Measurements from ENCODE around the gene PITPNC1.
"Not testable (repeated sequence)": the region's sequence is repeated elsewhere in the genome, so short reads cannot be mapped to it uniquely, and the experiment has no call there.

Gene PITPNC1

GRCh38 chr17:67369676-67370075, 7.4 kb upstream of the PITPNC1 start:
- DNase-seq, result no peak

- DNase-seq, result no peak
Measured at GRCh38 chr17:67372751-67373150, 4.3 kb upstream of the PITPNC1 start.

- peak; percentile 81 for DNase-seq
Measured at GRCh38 chr17:67374329-67375053, 2.6 kb upstream of the PITPNC1 start.

- DNase-seq, result no peak
Measured at GRCh38 chr17:67375054-67375427, 2.0 kb upstream of the PITPNC1 start.

GRCh38 chr17:67375716-67376115, 1.4 kb upstream of the PITPNC1 start:
- no peak for DNase-seq

- DNase-seq, result peak; percentile 83
Measured at GRCh38 chr17:67376415-67376736, 705 bp upstream of the PITPNC1 start.

- peak; percentile 45 for DNase-seq
Measured at GRCh38 chr17:67377488-67378453, 690 bp downstream of the PITPNC1 start.

- DNase-seq, result peak; percentile 82
Measured at GRCh38 chr17:67378454-67379250, 1.6 kb downstream of the PITPNC1 start.

- DNase-seq, result no peak
Measured at GRCh38 chr17:67379251-67379630, 2.2 kb downstream of the PITPNC1 start.

GRCh38 chr17:67381929-67382257, 4.8 kb downstream of the PITPNC1 start:
- no peak for DNase-seq

GRCh38 chr17:67385122-67385988, 8.3 kb downstream of the PITPNC1 start:
- no peak for DNase-seq

- peak; percentile 32 for DNase-seq
Measured at GRCh38 chr17:67386965-67387551, 10.0 kb downstream of the PITPNC1 start.

- not testable (repeated sequence) for DNase-seq
Measured at GRCh38 chr17:67388536-67388935, 11.5 kb downstream of the PITPNC1 start.

GRCh38 chr17:67388986-67389385, 11.9 kb downstream of the PITPNC1 start:
- no peak for DNase-seq

GRCh38 chr17:67390006-67390645, 13.0 kb downstream of the PITPNC1 start:
- DNase-seq, result no peak

GRCh38 chr17:67390646-67391361, 13.7 kb downstream of the PITPNC1 start:
- peak; percentile 84 for DNase-seq

- DNase-seq, result no peak
Measured at GRCh38 chr17:67392111-67392510, 15.0 kb downstream of the PITPNC1 start.

GRCh38 chr17:67393809-67394397, 16.8 kb downstream of the PITPNC1 start:
- no peak for DNase-seq

GRCh38 chr17:67399676-67400075, 22.6 kb downstream of the PITPNC1 start:
- DNase-seq, result no peak

GRCh38 chr17:67400193-67400592, 23.1 kb downstream of the PITPNC1 start:
- DNase-seq, result no peak

Data from fibroblast of skin of abdomen (primary cell).